ENCODE data around the gene ATP6V0B.

ATP6V0B gene

GRCh38 chr1:43982808-43983207, 8.0 kb downstream of the ATP6V0B start:
- DNase-seq (ENCODE audit: low read depth in 1 of 2, low spot score in 1 of 2) = no peak

- no peak for DNase-seq (ENCODE audit: low read depth in 1 of 2, low spot score in 1 of 2)
Observed at GRCh38 chr1:43983253-43983899, 8.6 kb downstream of the ATP6V0B start.

GRCh38 chr1:43984855-43985254, 10.1 kb downstream of the ATP6V0B start:
- no peak for DNase-seq (ENCODE audit: low read depth in 1 of 2, low spot score in 1 of 2)

- no peak for DNase-seq (ENCODE audit: low read depth in 1 of 2, low spot score in 1 of 2)
Observed at GRCh38 chr1:43985984-43986595, 11.3 kb downstream of the ATP6V0B start.

- no peak for DNase-seq (ENCODE audit: low read depth in 1 of 2, low spot score in 1 of 2)
Observed at GRCh38 chr1:43986712-43987111, 12.0 kb downstream of the ATP6V0B start.

- DNase-seq (ENCODE audit: low read depth in 1 of 2, low spot score in 1 of 2) = no peak
Observed at GRCh38 chr1:43987159-43987902, 12.6 kb downstream of the ATP6V0B start.

GRCh38 chr1:43990271-43991199, 15.8 kb downstream of the ATP6V0B start:
- DNase-seq (ENCODE audit: low read depth in 1 of 2, low spot score in 1 of 2) = no peak

- no peak for DNase-seq (ENCODE audit: low read depth in 1 of 2, low spot score in 1 of 2)
Observed at GRCh38 chr1:43991200-43991475, 16.4 kb downstream of the ATP6V0B start.

GRCh38 chr1:43991476-43992231, 16.9 kb downstream of the ATP6V0B start, which contains the start of gene CCDC24:
CCDC24 (plus strand) TSS chr1:43991599; CDS start chr1:43991879, 280 bp downstream.
- peak; percentile 43 to 61 for DNase-seq (ENCODE audit: low read depth in 1 of 2, low spot score in 1 of 2)

GRCh38 chr1:43992232-43992995, 17.7 kb downstream of the ATP6V0B start:
- DNase-seq (ENCODE audit: low read depth in 1 of 2, low spot score in 1 of 2) = no peak

- no peak for DNase-seq (ENCODE audit: low read depth in 1 of 2, low spot score in 1 of 2)
Observed at GRCh38 chr1:43993206-43993914, 18.6 kb downstream of the ATP6V0B start.

GRCh38 chr1:43994071-43994470, 19.3 kb downstream of the ATP6V0B start:
- DNase-seq (ENCODE audit: low read depth in 1 of 2, low spot score in 1 of 2) = no peak

GRCh38 chr1:43994794-43995790, 20.3 kb downstream of the ATP6V0B start:
- DNase-seq (ENCODE audit: low read depth in 1 of 2, low spot score in 1 of 2) = no peak

GRCh38 chr1:43995984-43996732, 21.4 kb downstream of the ATP6V0B start:
- no peak for DNase-seq (ENCODE audit: low read depth in 1 of 2, low spot score in 1 of 2)

GRCh38 chr1:43996733-43997115, 22.0 kb downstream of the ATP6V0B start:
- no peak for DNase-seq (ENCODE audit: low read depth in 1 of 2, low spot score in 1 of 2)

GRCh38 chr1:43997295-43997999, 22.7 kb downstream of the ATP6V0B start:
- no peak for DNase-seq (ENCODE audit: low read depth in 1 of 2, low spot score in 1 of 2)

GRCh38 chr1:43998000-43998378, 23.2 kb downstream of the ATP6V0B start:
- no peak for DNase-seq (ENCODE audit: low read depth in 1 of 2, low spot score in 1 of 2)

All from stimulated activated CD4-positive, alpha-beta T cell treated with anti-CD3 and anti-CD28 coated beads, Interleukin-15, amount 100 ng/mL, for 1 hour (primary cell).